SK-N-SH (cell line): ENCODE data around the gene ME1. TPM values are rescaled to one million over a fixed set of nuclear protein-coding genes. Genes with fewer than 3 reads are reported as not detected.

Source experiments
- CTCF ChIA-PET: fragments of 300-600, 350-600 bp; formaldehyde crosslinking; extraction: SDS; loops from one replicate; lab custom pipeline; 2021; lab: Yijun Ruan, JAX
- POLR2A ChIA-PET: fragments of 350-600 bp; sonication (Branson Sonifier 250); formaldehyde crosslinking; extraction: SDS; loops from one replicate; lab custom pipeline; 2020; ENCODE audit warnings: antibody characterized with exemption, inconsistent platforms; lab: Yijun Ruan, JAX
- DNase-seq: peaks from one replicate; pipeline ENCODE4 v3.0.0; 2012
- H2AFZ ChIP-seq: fragments of 200-600 bp; sonication (generic); 2 replicates; pipeline ENCODE4 v1.8.1; 2016; ENCODE audit warnings: antibody characterized with exemption, mild to moderate bottlenecking, low read depth
- H3F3A ChIP-seq: fragments of 200-600 bp; sonication (generic); replicated peaks from 2 replicates; pipeline ENCODE3; 2016; ENCODE audit warnings: antibody characterized with exemption, mild to moderate bottlenecking; ENCODE audit not compliant: insufficient read depth
- H3K27ac ChIP-seq, 2 experiments: fragments of 200-500 bp in 1 of 2; fragments of 200-600 bp in 1 of 2; sonication (Bioruptor generic) in 1 of 2; sonication (generic), shearing (Covaris generic) in 1 of 2; 2 replicates each; pipeline versions ENCODE4 v1.5.1 to v1.6.1; 2014 to 2016; ENCODE audit warnings: low read depth in 2 of 2, inconsistent platforms in 1 of 2, low read length in 1 of 2, mild to moderate bottlenecking in 1 of 2, mixed read lengths in 1 of 2
- H3K27me3 ChIP-seq: fragments of 200-600 bp; sonication (generic), shearing (Covaris generic); 2 replicates; pipeline ENCODE4 v1.6.1; 2016; ENCODE audit warnings: mixed run types; ENCODE audit not compliant: insufficient read depth
- H3K36me3 ChIP-seq, 2 experiments: fragments of 200-500 bp in 1 of 2; fragments of 200-600 bp in 1 of 2; sonication (Bioruptor generic) in 1 of 2; sonication (generic) in 1 of 2; replicated peaks in 1 of 2; 2 replicates each; pipeline versions ENCODE3 to v1.5.1; 2014 to 2016; ENCODE audit warnings: low read length in 1 of 2, mild to moderate bottlenecking in 1 of 2; ENCODE audit not compliant: insufficient read depth in 2 of 2, control insufficient read depth in 1 of 2
- H3K4me1 ChIP-seq, 2 experiments: fragments of 200-500 bp in 1 of 2; fragments of 200-600 bp in 1 of 2; sonication (Bioruptor generic) in 1 of 2; sonication (generic), shearing (Covaris generic) in 1 of 2; 2 replicates each; pipeline versions ENCODE4 v1.5.1 to v1.6.1; 2014 to 2016; ENCODE audit warnings: low read depth in 1 of 2, low read length in 1 of 2, mixed run types in 1 of 2; ENCODE audit not compliant: insufficient read depth in 2 of 2, control insufficient read depth in 1 of 2
- H3K4me2 ChIP-seq: fragments of 200-600 bp; sonication (generic), shearing (Covaris generic); 2 replicates; pipeline ENCODE4 v1.6.1; 2017; ENCODE audit warnings: mixed run types
- H3K4me3 ChIP-seq, 2 experiments: fragments of 200-500 bp in 1 of 2; fragments of 200-600 bp in 1 of 2; sonication (Bioruptor generic) in 1 of 2; sonication (generic), shearing (Covaris generic) in 1 of 2; 2 replicates each; pipeline versions ENCODE4 v1.5.1 to v1.8.1; 2014 to 2016; ENCODE audit warnings: low read depth in 2 of 2, inconsistent platforms in 1 of 2, low read length in 1 of 2, mild to moderate bottlenecking in 1 of 2, mixed read lengths in 1 of 2, moderate library complexity in 1 of 2
- H3K79me2 ChIP-seq: fragments of 200-600 bp; sonication (generic); 2 replicates; pipeline ENCODE4 v1.8.1; 2017; ENCODE audit warnings: mild to moderate bottlenecking; ENCODE audit not compliant: insufficient read depth
- H3K9ac ChIP-seq: fragments of 200-600 bp; sonication (generic); 2 replicates; pipeline ENCODE4 v1.6.1; 2017; ENCODE audit warnings: mixed run types
- H3K9me2 ChIP-seq: fragments of 200-600 bp; sonication (generic); 2 replicates; pipeline ENCODE4 v1.6.1; 2017; ENCODE audit warnings: mixed run types
- H3K9me3 ChIP-seq: fragments of 200-600 bp; sonication (generic); 2 replicates; pipeline ENCODE4 v1.6.1; 2017; ENCODE audit warnings: mixed run types, mild to moderate bottlenecking, moderate library complexity
- H4K20me1 ChIP-seq: fragments of 200-600 bp; sonication (generic); 2 replicates; pipeline ENCODE4 v1.6.1; 2017; ENCODE audit warnings: mild to moderate bottlenecking, mixed run types; ENCODE audit not compliant: insufficient read depth
- ELF1 ChIP-seq: IDR thresholded peaks from 2 replicates; pipeline ENCODE4 v1.4.0; 2012
- FOXJ3 ChIP-seq: sonication (generic); formaldehyde crosslinking; IDR thresholded peaks from 2 replicates; pipeline ENCODE4 v1.5.1; 2020; ENCODE audit warnings: mild to moderate bottlenecking, missing genetic modification reagents
- JUND ChIP-seq: IDR thresholded peaks from 2 replicates; pipeline ENCODE4 v1.4.0; 2012
- MXI1 ChIP-seq: IDR thresholded peaks from 2 replicates; pipeline ENCODE4 v1.6.1; 2012; ENCODE audit warnings: mild to moderate bottlenecking, low read depth, low read length, improper control_type of control experiment
- NRF1 ChIP-seq: IDR thresholded peaks from 2 replicates; pipeline ENCODE4 v1.6.1; 2012; ENCODE audit warnings: low read depth, mild to moderate bottlenecking, low read length
- RCOR1 ChIP-seq: fragments of 150-350 bp; IDR thresholded peaks from 2 replicates; pipeline ENCODE4 v1.6.1; 2017; ENCODE audit warnings: antibody characterized with exemption, low read length
- RFX5 ChIP-seq: IDR thresholded peaks from 2 replicates; pipeline ENCODE4 v1.6.1; 2012; ENCODE audit warnings: mild to moderate bottlenecking, improper control_type of control experiment, low read length
- SIN3A ChIP-seq: IDR thresholded peaks from 2 replicates; pipeline ENCODE4 v1.6.1; 2012; ENCODE audit warnings: low read depth, mild to moderate bottlenecking, low read length, moderate library complexity, borderline replicate concordance
- TAF1 ChIP-seq: IDR thresholded peaks from 2 replicates; pipeline ENCODE4 v1.6.1; 2012; ENCODE audit warnings: low read depth, mild to moderate bottlenecking, low read length, moderate library complexity, borderline replicate concordance
- TCF12 ChIP-seq: IDR thresholded peaks from 2 replicates; pipeline ENCODE4 v1.4.0; 2012
- WGBS: methylation state at CpG from one replicate; pipeline ENCODE4 v1.1.6; 2017; ENCODE audit warnings: low lambda C conversion rate; 5-methylcytosine and 5-hydroxymethylcytosine counted together
- polyA plus RNA-seq, 3 experiments: library from polyadenylated mRNA; depleted of rRNA; stranded (reverse); fragments of >200 nt; gene quantifications; 2 replicates each; pipeline ENCODE4 v1.2.3, GENCODE V29; 2012
- TF ChIP-seq, protein P1 (sequence below): fragments of 150-350 bp; IDR thresholded peaks from 2 replicates; pipeline ENCODE4 v1.6.1; 2017; ENCODE audit warnings: antibody characterized with exemption, low read length, low read depth, borderline replicate concordance
- TF ChIP-seq, protein P2 (sequence below): fragments of 200-600 bp; sonication (generic); IDR thresholded peaks from 2 replicates; pipeline ENCODE4 v1.6.1; 2017; ENCODE audit warnings: antibody characterized with exemption, mild to moderate bottlenecking, moderate library complexity
- TF ChIP-seq, protein P3 (sequence below): fragments of 150-350 bp; IDR thresholded peaks from 2 replicates; pipeline ENCODE4 v1.6.1; 2016; ENCODE audit warnings: mild to moderate bottlenecking, low read depth, low read length

ME1 gene
- polyA plus RNA-seq, 1 of the 3 experiments (the other 2 are of a cell fraction): 4.9 TPM

DNA sequence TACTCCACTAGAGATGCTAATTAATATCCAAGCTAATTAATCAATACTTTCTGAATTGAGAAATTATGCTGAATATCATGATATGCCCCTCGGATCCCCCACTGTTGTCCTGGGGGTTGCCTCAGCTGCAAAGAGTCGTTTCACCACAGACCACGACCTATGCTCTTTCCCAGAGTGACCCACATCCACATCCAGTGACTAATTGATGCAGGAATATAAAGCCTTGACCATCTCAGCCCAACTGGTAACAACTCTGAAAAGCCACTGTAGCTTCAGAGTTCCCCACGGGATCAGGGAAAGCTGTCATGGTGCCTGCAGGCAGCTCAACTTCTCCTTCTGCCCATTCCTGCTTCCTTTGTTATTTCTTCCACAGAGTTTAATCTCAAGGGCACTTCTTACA lies 120.8 kb downstream of the ME1 start:
- no peak overlapping the region for H3K27ac ChIP-seq
- H3K27me3 ChIP-seq: no peaks in the 10 kb centered on the region
- no peaks in the 10 kb centered on the region; the same call in 1 of the 2 replicates for H3K9me2 ChIP-seq
- ChIA-PET CTCF (no interaction called here), POLR2A (no interaction called here)
- WGBS: 89% methylated on average over 4 of the region's 4 CpGs
- no peak for DNase-seq
- H3K9me3 ChIP-seq: 0 out of 2 replicates have a peak, but pooled peaks cover 3% of the 10 kb centered on the region
- no peaks in the 10 kb centered on the region; a peak in 2 of 4 replicates for H3K4me1 ChIP-seq
- H2AFZ ChIP-seq: no peak overlapping the region
- H3K79me2 ChIP-seq: no peaks in the 10 kb centered on the region
- H4K20me1 ChIP-seq: no peaks in the 10 kb centered on the region
- no peak overlapping the region for H3K4me3 ChIP-seq
- no peaks in the 10 kb centered on the region for H3K36me3 ChIP-seq
- TF ChIP-seq RCOR1: no peak
- TF ChIP-seq, protein P1, sequence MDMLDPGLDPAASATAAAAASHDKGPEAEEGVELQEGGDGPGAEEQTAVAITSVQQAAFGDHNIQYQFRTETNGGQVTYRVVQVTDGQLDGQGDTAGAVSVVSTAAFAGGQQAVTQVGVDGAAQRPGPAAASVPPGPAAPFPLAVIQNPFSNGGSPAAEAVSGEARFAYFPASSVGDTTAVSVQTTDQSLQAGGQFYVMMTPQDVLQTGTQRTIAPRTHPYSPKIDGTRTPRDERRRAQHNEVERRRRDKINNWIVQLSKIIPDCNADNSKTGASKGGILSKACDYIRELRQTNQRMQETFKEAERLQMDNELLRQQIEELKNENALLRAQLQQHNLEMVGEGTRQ: no peak
- no peak for TF ChIP-seq JUND
- no peak for TF ChIP-seq MXI1
- no peak for TF ChIP-seq RFX5
- no peak for TF ChIP-seq NRF1
- TF ChIP-seq, protein P2, sequence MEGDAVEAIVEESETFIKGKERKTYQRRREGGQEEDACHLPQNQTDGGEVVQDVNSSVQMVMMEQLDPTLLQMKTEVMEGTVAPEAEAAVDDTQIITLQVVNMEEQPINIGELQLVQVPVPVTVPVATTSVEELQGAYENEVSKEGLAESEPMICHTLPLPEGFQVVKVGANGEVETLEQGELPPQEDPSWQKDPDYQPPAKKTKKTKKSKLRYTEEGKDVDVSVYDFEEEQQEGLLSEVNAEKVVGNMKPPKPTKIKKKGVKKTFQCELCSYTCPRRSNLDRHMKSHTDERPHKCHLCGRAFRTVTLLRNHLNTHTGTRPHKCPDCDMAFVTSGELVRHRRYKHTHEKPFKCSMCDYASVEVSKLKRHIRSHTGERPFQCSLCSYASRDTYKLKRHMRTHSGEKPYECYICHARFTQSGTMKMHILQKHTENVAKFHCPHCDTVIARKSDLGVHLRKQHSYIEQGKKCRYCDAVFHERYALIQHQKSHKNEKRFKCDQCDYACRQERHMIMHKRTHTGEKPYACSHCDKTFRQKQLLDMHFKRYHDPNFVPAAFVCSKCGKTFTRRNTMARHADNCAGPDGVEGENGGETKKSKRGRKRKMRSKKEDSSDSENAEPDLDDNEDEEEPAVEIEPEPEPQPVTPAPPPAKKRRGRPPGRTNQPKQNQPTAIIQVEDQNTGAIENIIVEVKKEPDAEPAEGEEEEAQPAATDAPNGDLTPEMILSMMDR: no peak
- no peak for TF ChIP-seq SIN3A
- no peak for TF ChIP-seq TAF1
- no peak for TF ChIP-seq FOXJ3
- no peak for TF ChIP-seq TCF12
- TF ChIP-seq, protein P3, sequence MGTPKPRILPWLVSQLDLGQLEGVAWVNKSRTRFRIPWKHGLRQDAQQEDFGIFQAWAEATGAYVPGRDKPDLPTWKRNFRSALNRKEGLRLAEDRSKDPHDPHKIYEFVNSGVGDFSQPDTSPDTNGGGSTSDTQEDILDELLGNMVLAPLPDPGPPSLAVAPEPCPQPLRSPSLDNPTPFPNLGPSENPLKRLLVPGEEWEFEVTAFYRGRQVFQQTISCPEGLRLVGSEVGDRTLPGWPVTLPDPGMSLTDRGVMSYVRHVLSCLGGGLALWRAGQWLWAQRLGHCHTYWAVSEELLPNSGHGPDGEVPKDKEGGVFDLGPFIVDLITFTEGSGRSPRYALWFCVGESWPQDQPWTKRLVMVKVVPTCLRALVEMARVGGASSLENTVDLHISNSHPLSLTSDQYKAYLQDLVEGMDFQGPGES: no peak
- TF ChIP-seq, all 33 proteins: peak for 0
- H3F3A ChIP-seq: no peaks in the 10 kb centered on the region
- H3K9ac ChIP-seq: no peak overlapping the region
- H3K4me2 ChIP-seq: no peak overlapping the region

DNA sequence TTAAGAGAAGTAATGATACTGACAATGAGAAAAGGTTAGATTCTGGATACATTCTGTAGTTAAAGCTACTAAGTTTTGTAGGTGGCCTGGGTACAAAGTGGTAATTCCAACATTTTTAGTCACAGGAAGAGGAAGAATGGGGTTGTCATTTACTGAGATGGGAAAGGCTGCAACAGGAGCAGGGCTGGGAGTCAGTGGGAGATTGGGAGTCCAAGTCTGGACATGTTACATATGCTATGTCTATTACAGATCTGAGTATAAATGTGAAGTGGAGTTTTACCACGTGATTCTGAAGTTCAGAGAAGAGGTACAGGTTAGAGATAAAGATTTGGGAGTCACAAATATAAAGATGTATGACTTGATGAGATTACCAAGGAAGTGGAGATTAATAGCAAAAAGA lies 121.5 kb downstream of the ME1 start:
- no peak overlapping the region for H3K9ac ChIP-seq
- H3K9me2 ChIP-seq: no peaks in the 10 kb centered on the region; the same call in 1 of the 2 replicates
- no peaks in the 10 kb centered on the region; a peak in 2 of 4 replicates for H3K4me1 ChIP-seq
- no peak overlapping the region for H3K4me2 ChIP-seq
- H2AFZ ChIP-seq: no peak overlapping the region
- ChIA-PET CTCF (interaction anchor here (1.0 kb wide), 1 partner anchor 94 kb away, joined by 3 read pairs; no protein-coding TSS in a partner anchor), POLR2A (no interaction called here)
- 0 out of 2 replicates have a peak, but pooled peaks cover 3% of the 10 kb centered on the region for H3K9me3 ChIP-seq
- H3K4me3 ChIP-seq: no peak overlapping the region
- no peaks in the 10 kb centered on the region for H3K79me2 ChIP-seq
- no peaks in the 10 kb centered on the region for H3K27me3 ChIP-seq
- no peak for DNase-seq
- H4K20me1 ChIP-seq: no peaks in the 10 kb centered on the region
- H3F3A ChIP-seq: no peaks in the 10 kb centered on the region
- H3K36me3 ChIP-seq: no peaks in the 10 kb centered on the region
- no peak overlapping the region for H3K27ac ChIP-seq
- WGBS: 77% methylated on average over 1 of the region's 1 CpG
- TF ChIP-seq TCF12 (no peak), ELF1 (no peak), RFX5 (no peak), NRF1 (no peak)
- TF ChIP-seq, all 33 proteins: peak for 0
